A549 (cell line): ENCODE measurements around the gene MAD2L1. TPM values are rescaled to one million over a fixed set of nuclear protein-coding genes. Genes with fewer than 3 reads are reported as not detected.

Experiments
- ATAC-seq, 2 experiments: fragments of 200-7000 bp in 1 of 2; fragments of >200 bp in 1 of 2; cut with Nextera tagmentation in 1 of 2; cut with Tn5 transposase in 1 of 2; 3 replicates each; pipeline versions ENCODE4 v1.8.0 to v1.9.1; 2018 to 2020; ENCODE audit warnings: mild to moderate bottlenecking in 1 of 2, moderate library complexity in 1 of 2
- CTCF ChIA-PET: fragments of 300-600 bp; sonication (Branson Sonifier 250); formaldehyde crosslinking; extraction: SDS; loops from one replicate; lab custom pipeline; 2021; ENCODE audit warnings: antibody characterized with exemption, inconsistent platforms; lab: Yijun Ruan, JAX
- POLR2A ChIA-PET: fragments of 350-600 bp; formaldehyde crosslinking; extraction: SDS; loops from one replicate; lab custom pipeline; 2021; ENCODE audit warnings: antibody characterized with exemption, inconsistent platforms; lab: Yijun Ruan, JAX
- DNase-seq, 2 experiments: peaks; one replicate each; pipeline versions ENCODE4 v3.0.0 to v3.0.0-alpha.2; 2011 to 2016; ENCODE audit warnings: low read depth in 1 of 2, low spot score in 1 of 2
- FAIRE-seq: peaks from 2 replicates; lab custom pipeline; 2011; peaks lifted over from hg19 to GRCh38; lab: Jason Lieb, UNC
- H3K27ac ChIP-seq, 2 experiments: fragments of >200 bp; sonication (Bioruptor Twin); formaldehyde crosslinking; 3 replicates each; pipeline ENCODE4 v1.5.1; 2016 to 2017
- H3K4me1 ChIP-seq: fragments of >200 bp; sonication (Bioruptor Twin); formaldehyde crosslinking; 3 replicates; pipeline ENCODE4 v1.6.1; 2016
- H3K4me2 ChIP-seq: fragments of >200 bp; sonication (Bioruptor Twin); formaldehyde crosslinking; 3 replicates; pipeline ENCODE4 v1.6.1; 2016
- H3K4me3 ChIP-seq: fragments of >200 bp; sonication (Bioruptor Twin); formaldehyde crosslinking; 3 replicates; pipeline ENCODE4 v1.5.1; 2016
- H3K9me3 ChIP-seq: fragments of >200 bp; sonication (Bioruptor Twin); formaldehyde crosslinking; 3 replicates; pipeline ENCODE4 v1.6.1; 2016
- BHLHE40 ChIP-seq: IDR thresholded peaks from 2 replicates; pipeline ENCODE4 v1.6.1; 2012; ENCODE audit warnings: low read depth, low read length, inconsistent platforms
- CHD2 ChIP-seq: fragments of 150-350 bp; IDR thresholded peaks from 2 replicates; pipeline ENCODE4 v1.6.1; 2014; ENCODE audit warnings: low read length; ENCODE audit not compliant: partially characterized antibody
- EHF ChIP-seq: fragments of 250-450 bp; sonication (Bioruptor Pico); IDR thresholded peaks from 2 replicates; pipeline ENCODE4 v1.5.0; 2020; ENCODE audit warnings: mild to moderate bottlenecking
- EHMT2 ChIP-seq: fragments of 200-600 bp; sonication (generic); IDR thresholded peaks from 2 replicates; pipeline ENCODE4 v1.6.1; 2016; ENCODE audit warnings: antibody characterized with exemption, low read depth, mild to moderate bottlenecking, moderate library complexity
- ESRRA ChIP-seq: fragments of 150-350 bp; IDR thresholded peaks from 2 replicates; pipeline ENCODE4 v1.6.1; 2014; ENCODE audit warnings: mild to moderate bottlenecking, low read length, borderline replicate concordance
- FOSB ChIP-seq: fragments of 250-450 bp; sonication (Bioruptor Pico); IDR thresholded peaks from 2 replicates; pipeline ENCODE4 v1.5.0; 2020; ENCODE audit warnings: mild to moderate bottlenecking, moderate library complexity
- FOSL2 ChIP-seq, 2 experiments: fragments of 450-650 bp in 1 of 2; fragments of >200 bp in 1 of 2; sonication (Bioruptor Twin) in 1 of 2; formaldehyde crosslinking; IDR thresholded peaks; 2 replicates each; pipeline versions ENCODE4 v1.5.0 to v1.6.1; 2016 to 2020; ENCODE audit warnings: mild to moderate bottlenecking in 1 of 2, moderate library complexity in 1 of 2
- HDAC2 ChIP-seq: fragments of 200-600 bp; sonication (generic); IDR thresholded peaks from 2 replicates; pipeline ENCODE4 v1.6.1; 2016
- HEYL ChIP-seq: fragments of 250-450 bp; sonication (Bioruptor Pico); IDR thresholded peaks from 2 replicates; pipeline ENCODE4 v1.8.0; 2021; ENCODE audit warnings: mild to moderate bottlenecking, moderate library complexity
- HOXB13 ChIP-seq: fragments of 250-450 bp; sonication (Bioruptor Pico); IDR thresholded peaks from 2 replicates; pipeline ENCODE4 v1.5.0; 2020; ENCODE audit warnings: low read depth, mild to moderate bottlenecking, moderate library complexity
- HOXB5 ChIP-seq: fragments of 250-450 bp; sonication (Bioruptor Pico); IDR thresholded peaks from 2 replicates; pipeline ENCODE4 v1.5.0; 2020; ENCODE audit warnings: mild to moderate bottlenecking, moderate library complexity
- JUNB ChIP-seq: fragments of >200 bp; sonication (Bioruptor Twin); formaldehyde crosslinking; IDR thresholded peaks from 2 replicates; pipeline ENCODE4 v1.6.1; 2016
- MAFK ChIP-seq: fragments of 450-650 bp; IDR thresholded peaks from 2 replicates; pipeline ENCODE4 v1.6.1; 2014; ENCODE audit not compliant: partially characterized antibody
- MAZ ChIP-seq: fragments of 150-350 bp; IDR thresholded peaks from 2 replicates; pipeline ENCODE4 v1.6.1; 2014; ENCODE audit warnings: antibody characterized with exemption, low read depth, low read length, borderline replicate concordance
- NFE2L2 ChIP-seq: fragments of 150-350 bp; conservative IDR thresholded peaks from 2 replicates; pipeline ENCODE4 v1.6.1; 2014; ENCODE audit warnings: low read length
- NR3C1 ChIP-seq: fragments of >200 bp; sonication (Bioruptor Twin); formaldehyde crosslinking; IDR thresholded peaks from 3 replicates; pipeline ENCODE4 v1.6.1; 2017
- PHF8 ChIP-seq: fragments of 200-600 bp; sonication (generic); IDR thresholded peaks from 2 replicates; pipeline ENCODE4 v1.6.1; 2016; ENCODE audit warnings: low read depth, mild to moderate bottlenecking, antibody characterized with exemption, moderate library complexity, borderline replicate concordance
- POLR2A ChIP-seq: IDR thresholded peaks from 2 replicates; pipeline ENCODE4 v1.6.1; 2012; ENCODE audit warnings: mild to moderate bottlenecking, low read length
- POLR2AphosphoS2 ChIP-seq: conservative IDR thresholded peaks from 2 replicates; pipeline ENCODE4 v1.6.1; 2012; ENCODE audit warnings: low read length, improper control_type of control experiment, inconsistent platforms
- RAD21 ChIP-seq, 2 experiments: fragments of >200 bp in 1 of 2; sonication (Bioruptor Twin) in 1 of 2; formaldehyde crosslinking in 1 of 2; IDR thresholded peaks in 1 of 2; conservative IDR thresholded peaks in 1 of 2; 2 replicates in 1 of 2; 3 replicates in 1 of 2; pipeline ENCODE4 v1.6.1; 2012 to 2018; ENCODE audit warnings: inconsistent platforms in 1 of 2
- RCOR1 ChIP-seq: fragments of 150-350 bp; IDR thresholded peaks from 2 replicates; pipeline ENCODE4 v1.6.1; 2014; ENCODE audit warnings: antibody characterized with exemption, low read length, low read depth
- RNF2 ChIP-seq: fragments of 200-600 bp; sonication (generic); IDR thresholded peaks from 2 replicates; pipeline ENCODE4 v1.6.1; 2016; ENCODE audit warnings: low read depth, mild to moderate bottlenecking, antibody characterized with exemption, moderate library complexity, borderline replicate concordance
- SREBF2 ChIP-seq: fragments of 450-650 bp; IDR thresholded peaks from 2 replicates; pipeline ENCODE4 v1.6.1; 2014; ENCODE audit warnings: mild to moderate bottlenecking, moderate library complexity
- TFCP2L1 ChIP-seq: fragments of 250-450 bp; sonication (Bioruptor Pico); IDR thresholded peaks from 2 replicates; pipeline ENCODE4 v1.5.0; 2021; ENCODE audit warnings: mild to moderate bottlenecking
- TP53 ChIP-seq: fragments of 250-450 bp; sonication (Bioruptor Pico); IDR thresholded peaks from 2 replicates; pipeline ENCODE4 v1.5.0; 2021; ENCODE audit warnings: mild to moderate bottlenecking, moderate library complexity
- ZC3H11A ChIP-seq: fragments of 450-650 bp; IDR thresholded peaks from 2 replicates; pipeline ENCODE4 v1.6.1; 2014; ENCODE audit warnings: antibody characterized with exemption, mild to moderate bottlenecking
- ZSCAN20 ChIP-seq: fragments of 250-450 bp; sonication (Bioruptor Pico); IDR thresholded peaks from 2 replicates; pipeline ENCODE4 v1.8.0; 2022; ENCODE audit warnings: mild to moderate bottlenecking, moderate library complexity
- WGBS: methylation state at CpG from one replicate; pipeline ENCODE4 v1.1.6; 2017; ENCODE audit errors: missing lambda C conversion rate; 5-methylcytosine and 5-hydroxymethylcytosine counted together
- polyA plus RNA-seq, 4 experiments: library from polyadenylated mRNA; depleted of rRNA in 3 of 4; stranded (reverse); fragments of >200 nt; fragmentation: RNase III in 1 of 4; extraction: RNeasy Plus Mini Kit Qiagen cat#74134 plus additional on column Dnase treatment in 1 of 4; gene quantifications; 2 replicates in 3 of 4; 3 replicates in 1 of 4; pipeline ENCODE4 v1.2.3, GENCODE V29; 2011 to 2017
- TF ChIP-seq, protein P1 (sequence below): fragments of 150-350 bp; IDR thresholded peaks from 2 replicates; pipeline ENCODE4 v1.6.1; 2014; ENCODE audit warnings: low read depth, mild to moderate bottlenecking, low read length
- TF ChIP-seq, protein P2 (sequence below): IDR thresholded peaks from 2 replicates; pipeline ENCODE4 v1.6.1; 2012; ENCODE audit warnings: low read depth, borderline replicate concordance

The MAD2L1 gene
- polyA plus RNA-seq, 2 of the 4 experiments (the other 2 are of a cell fraction), result 65.3 to 77.8 TPM

DNA sequence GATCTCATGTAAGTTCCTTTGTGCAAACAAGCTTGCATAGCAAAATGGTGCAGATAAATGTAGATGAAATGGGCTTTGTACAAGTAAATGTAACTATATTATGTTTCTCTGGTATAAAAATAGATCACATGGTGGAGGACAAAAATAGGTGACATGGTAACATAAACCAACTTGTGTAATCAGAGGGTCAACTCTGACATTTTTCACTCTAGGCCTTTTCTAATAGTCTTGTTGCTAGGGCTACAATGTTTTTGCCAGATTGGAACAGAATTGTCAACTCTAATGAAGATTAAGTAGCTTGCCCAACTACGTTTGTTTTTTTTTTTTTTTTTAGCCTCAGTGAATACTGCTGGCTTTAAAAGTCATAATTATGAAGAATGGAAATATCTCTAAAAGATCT, 11.5 kb downstream of the MAD2L1 start:
- 74% methylated on average over 1 of the region's 1 CpG for WGBS
- ChIA-PET CTCF (interaction anchor here (1.2 to 2.3 kb wide), 4 partner anchors 426 to 1074 kb away, joined by 3 to 7 read pairs (median 4); partner anchors contain the start of gene PDE5A), POLR2A (no interaction called here)
- TF ChIP-seq TFCP2L1 (CRISPR knock-in tag), result no peak
- no peak for TF ChIP-seq ZC3H11A
- no peak for TF ChIP-seq PHF8
- TF ChIP-seq SREBF2, result no peak
- TF ChIP-seq FOSL2 (IDR thresholded peaks at IDR 0.05), result no peak
- no peak for TF ChIP-seq FOSL2 (CRISPR knock-in tag; IDR thresholded peaks at IDR 0.05)
- TF ChIP-seq HDAC2, result no peak
- TF ChIP-seq RNF2, result no peak
- TF ChIP-seq HOXB5 (CRISPR knock-in tag), result no peak
- no peak for TF ChIP-seq EHF (CRISPR knock-in tag)
- no peak for TF ChIP-seq CHD2
- TF ChIP-seq RAD21 (conservative IDR thresholded peaks at IDR 0.05 in 1 of 2, IDR thresholded peaks at IDR 0.05 in 1 of 2), result no peak
- TF ChIP-seq POLR2A, result no peak
- TF ChIP-seq BHLHE40, result no peak
- TF ChIP-seq NR3C1, result no peak
- TF ChIP-seq ESRRA, result no peak
- TF ChIP-seq HEYL, result no peak
- TF ChIP-seq, protein P1, sequence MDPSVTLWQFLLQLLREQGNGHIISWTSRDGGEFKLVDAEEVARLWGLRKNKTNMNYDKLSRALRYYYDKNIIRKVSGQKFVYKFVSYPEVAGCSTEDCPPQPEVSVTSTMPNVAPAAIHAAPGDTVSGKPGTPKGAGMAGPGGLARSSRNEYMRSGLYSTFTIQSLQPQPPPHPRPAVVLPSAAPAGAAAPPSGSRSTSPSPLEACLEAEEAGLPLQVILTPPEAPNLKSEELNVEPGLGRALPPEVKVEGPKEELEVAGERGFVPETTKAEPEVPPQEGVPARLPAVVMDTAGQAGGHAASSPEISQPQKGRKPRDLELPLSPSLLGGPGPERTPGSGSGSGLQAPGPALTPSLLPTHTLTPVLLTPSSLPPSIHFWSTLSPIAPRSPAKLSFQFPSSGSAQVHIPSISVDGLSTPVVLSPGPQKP, result no peak
- DNase-seq (no peak), ATAC-seq (no peak), FAIRE-seq (no peak)
- Histone ChIP-seq H3K4me2 (no peak overlapping the region), H3K27ac (no peak overlapping the region), H3K4me3 (no peak overlapping the region), H3K9me3 (no peaks in the 10 kb centered on the region), H3K4me1 (no peaks in the 10 kb centered on the region)

DNA sequence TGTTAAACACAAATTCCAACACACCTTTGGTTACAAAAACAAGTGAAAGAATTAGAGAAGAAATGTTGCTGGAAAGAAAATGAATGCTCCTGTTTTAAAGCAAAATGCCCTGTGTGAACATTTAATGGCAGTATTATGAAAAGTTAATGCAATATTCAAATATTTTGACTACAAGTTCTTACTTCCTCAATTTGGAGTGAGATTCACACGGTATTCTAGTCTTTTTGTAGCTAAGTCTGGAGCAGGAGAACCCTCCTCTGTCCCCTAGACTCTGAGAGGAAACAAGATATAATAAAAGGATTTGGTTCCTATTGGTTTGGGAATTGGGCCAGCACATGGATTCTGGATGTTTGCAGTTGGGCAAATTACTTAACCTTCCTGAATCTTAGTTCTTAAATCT, 12.7 kb downstream of the MAD2L1 start:
- ChIA-PET POLR2A (no interaction called here), CTCF (interaction anchor here (0.7 to 1.3 kb wide), 4 partner anchors 425 to 740 kb away, joined by 3 to 5 read pairs (median 4); partner anchors contain the start of gene PDE5A)
- DNase-seq (no peak), ATAC-seq (no peak), FAIRE-seq (no peak)
- Histone ChIP-seq H3K27ac (no peak overlapping the region), H3K9me3 (no peaks in the 10 kb centered on the region), H3K4me2 (no peak overlapping the region), H3K4me1 (no peaks in the 10 kb centered on the region), H3K4me3 (no peak overlapping the region)
- 78% methylated on average over 1 of the region's 1 CpG for WGBS
- TF ChIP-seq HOXB13 (CRISPR knock-in tag) (no peak), POLR2AphosphoS2 (no peak), NFE2L2 (no peak), EHF (CRISPR knock-in tag) (no peak), RCOR1 (no peak), ZSCAN20 (CRISPR knock-in tag) (no peak), TP53 (CRISPR knock-in tag) (no peak), MAZ (no peak), JUNB (no peak), FOSB (no peak), NR3C1 (no peak), EHMT2 (no peak), HDAC2 (no peak), HOXB5 (CRISPR knock-in tag) (no peak), HEYL (no peak), MAFK (no peak)
- TF ChIP-seq, protein P2, sequence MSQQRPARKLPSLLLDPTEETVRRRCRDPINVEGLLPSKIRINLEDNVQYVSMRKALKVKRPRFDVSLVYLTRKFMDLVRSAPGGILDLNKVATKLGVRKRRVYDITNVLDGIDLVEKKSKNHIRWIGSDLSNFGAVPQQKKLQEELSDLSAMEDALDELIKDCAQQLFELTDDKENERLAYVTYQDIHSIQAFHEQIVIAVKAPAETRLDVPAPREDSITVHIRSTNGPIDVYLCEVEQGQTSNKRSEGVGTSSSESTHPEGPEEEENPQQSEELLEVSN, result no peak
